Epithelial cell of proximal tubule (primary cell): ENCODE results near the gene PIM3. TPM values are rescaled to one million over a fixed set of nuclear protein-coding genes. Genes with fewer than 3 reads are reported as not detected.

Experiments
- DNase-seq: peaks from one replicate; pipeline ENCODE4 v3.0.0-alpha.2; 2011; ENCODE audit warnings: low read depth
- H3K4me3 ChIP-seq: 2 replicates; pipeline ENCODE4 v1.5.1; 2011; ENCODE audit warnings: low read depth, mild to moderate bottlenecking, low read length
- CTCF ChIP-seq: conservative IDR thresholded peaks from 2 replicates; pipeline ENCODE4 v1.5.1; 2012; ENCODE audit warnings: low read depth, mild to moderate bottlenecking, low read length
- total RNA-seq: library from RNA; depleted of rRNA; stranded (reverse); fragments of >200 nt; gene quantifications from 2 replicates; pipeline ENCODE4 v1.2.3, GENCODE V29; 2015

Gene PIM3
- total RNA-seq, 1 donor from 2014 or later: 37.5 TPM

- TF ChIP-seq CTCF: no peak
- H3K4me3 ChIP-seq: no peak overlapping the region
- DNase-seq: no peak
Observed at GRCh38 chr22:49966041-49966773, 5.6 kb downstream of the PIM3 start.

GRCh38 chr22:49966774-49967705 lies 6.5 kb downstream of the PIM3 start:
- peak overlapping the region; percentile 17 for H3K4me3 ChIP-seq
- no peak for TF ChIP-seq CTCF
- no peak for DNase-seq

- DNase-seq: no peak
- no peak for TF ChIP-seq CTCF
- H3K4me3 ChIP-seq: peak overlapping the region; percentile 17
Observed at GRCh38 chr22:49967706-49968208, 7.2 kb downstream of the PIM3 start.

- no peak for TF ChIP-seq CTCF
- no peak overlapping the region for H3K4me3 ChIP-seq
- DNase-seq: no peak
Observed at GRCh38 chr22:49968313-49968830, 7.8 kb downstream of the PIM3 start.

- DNase-seq: no peak
- no peak overlapping the region for H3K4me3 ChIP-seq
- TF ChIP-seq CTCF: no peak
Observed at GRCh38 chr22:49968831-49969661, 8.5 kb downstream of the PIM3 start.

- no peak for TF ChIP-seq CTCF
- H3K4me3 ChIP-seq: no peak overlapping the region
- no peak for DNase-seq
Observed at GRCh38 chr22:49969751-49970527, 9.4 kb downstream of the PIM3 start.
